PC-9 (cell line): ENCODE measurements around the gene CASKIN1.

Experiments used
- EZH2 ChIP-seq: fragments of 200-600 bp; sonication (generic); IDR thresholded peaks from 2 replicates; pipeline ENCODE4 v1.8.0; 2017; ENCODE audit warnings: antibody characterized with exemption, low read depth
- TF ChIP-seq, protein P1 (sequence below): fragments of 200-600 bp; sonication (generic); conservative IDR thresholded peaks from 2 replicates; pipeline ENCODE4 v1.6.1; 2017; ENCODE audit warnings: mixed run types, antibody characterized with exemption, mild to moderate bottlenecking, moderate library complexity

DNA sequence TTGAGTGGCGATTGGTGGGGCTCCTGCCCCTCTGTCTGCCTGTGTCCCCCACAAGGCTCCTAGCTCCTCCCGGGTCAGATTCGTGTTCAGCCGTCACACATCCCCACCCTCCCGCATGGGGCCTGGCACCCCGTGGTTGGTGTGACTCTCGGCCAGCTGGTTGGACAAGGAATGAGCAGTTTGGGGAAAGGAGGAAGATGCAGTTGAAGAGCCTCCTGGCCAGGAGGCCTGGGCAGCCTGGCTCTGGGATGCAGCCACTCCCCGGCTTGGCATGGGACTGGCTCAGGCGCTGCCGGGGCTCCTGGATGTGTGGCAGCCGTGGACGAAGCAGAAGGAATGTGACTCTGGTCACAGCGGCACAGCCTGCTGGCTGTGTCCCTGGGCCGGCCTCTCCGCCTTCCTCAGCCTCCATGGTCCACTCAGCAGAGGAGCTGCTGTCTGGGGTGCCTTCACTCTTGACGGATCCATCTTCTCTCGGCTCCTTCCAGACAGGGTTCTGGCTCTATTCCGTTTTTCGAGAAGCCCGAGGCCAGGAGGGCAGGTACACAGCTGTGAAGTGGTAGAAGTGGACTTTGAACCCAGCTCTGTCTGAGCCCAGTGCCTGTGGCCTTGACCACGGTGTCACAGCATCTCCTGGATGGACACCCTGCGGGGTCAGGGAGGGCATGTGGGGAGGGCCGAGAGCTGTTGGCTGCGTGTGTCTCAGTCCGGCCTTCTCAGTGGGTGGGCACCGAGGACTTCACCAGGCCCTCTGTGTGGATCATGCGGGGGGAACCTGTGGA lies 38.7 kb downstream of the CASKIN1 start:
- TF ChIP-seq, protein P1, sequence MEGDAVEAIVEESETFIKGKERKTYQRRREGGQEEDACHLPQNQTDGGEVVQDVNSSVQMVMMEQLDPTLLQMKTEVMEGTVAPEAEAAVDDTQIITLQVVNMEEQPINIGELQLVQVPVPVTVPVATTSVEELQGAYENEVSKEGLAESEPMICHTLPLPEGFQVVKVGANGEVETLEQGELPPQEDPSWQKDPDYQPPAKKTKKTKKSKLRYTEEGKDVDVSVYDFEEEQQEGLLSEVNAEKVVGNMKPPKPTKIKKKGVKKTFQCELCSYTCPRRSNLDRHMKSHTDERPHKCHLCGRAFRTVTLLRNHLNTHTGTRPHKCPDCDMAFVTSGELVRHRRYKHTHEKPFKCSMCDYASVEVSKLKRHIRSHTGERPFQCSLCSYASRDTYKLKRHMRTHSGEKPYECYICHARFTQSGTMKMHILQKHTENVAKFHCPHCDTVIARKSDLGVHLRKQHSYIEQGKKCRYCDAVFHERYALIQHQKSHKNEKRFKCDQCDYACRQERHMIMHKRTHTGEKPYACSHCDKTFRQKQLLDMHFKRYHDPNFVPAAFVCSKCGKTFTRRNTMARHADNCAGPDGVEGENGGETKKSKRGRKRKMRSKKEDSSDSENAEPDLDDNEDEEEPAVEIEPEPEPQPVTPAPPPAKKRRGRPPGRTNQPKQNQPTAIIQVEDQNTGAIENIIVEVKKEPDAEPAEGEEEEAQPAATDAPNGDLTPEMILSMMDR, result no peak
- TF ChIP-seq EZH2, result no peak
